RWPE2 (cell line): ENCODE measurements around the gene NMRK2.

Experiments used
- ATAC-seq: fragments of 200-7000 bp; cut with Tn5 transposase; 3 replicates; pipeline ENCODE4 v1.9.1; 2021; ENCODE audit warnings: low read depth
- DNase-seq: peaks from one replicate; pipeline ENCODE4 v3.0.0-alpha.2; 2020; ENCODE audit warnings: low spot score
- H3K27ac ChIP-seq: fragments of 450-650 bp; 2 replicates; pipeline ENCODE4 v1.5.1; 2017; ENCODE audit warnings: mild to moderate bottlenecking; ENCODE audit not compliant: poor library complexity, severe bottlenecking
- H3K27me3 ChIP-seq: fragments of 250-450 bp; sonication (Bioruptor Pico); 2 replicates; pipeline ENCODE4 v1.5.1; 2021; ENCODE audit warnings: mild to moderate bottlenecking, moderate library complexity; ENCODE audit not compliant: insufficient read depth, poor library complexity, severe bottlenecking
- H3K36me3 ChIP-seq: fragments of 250-450 bp; sonication (Bioruptor Pico); 2 replicates; pipeline ENCODE4 v1.5.1; 2020; ENCODE audit warnings: low read depth, mild to moderate bottlenecking, moderate library complexity
- H3K4me1 ChIP-seq: fragments of 250-450 bp; sonication (Bioruptor Pico); 2 replicates; pipeline ENCODE4 v1.5.1; 2021; ENCODE audit warnings: mild to moderate bottlenecking, moderate library complexity; ENCODE audit not compliant: insufficient read depth, poor library complexity, severe bottlenecking
- H3K4me3 ChIP-seq: fragments of 250-450 bp; sonication (Bioruptor Pico); 2 replicates; pipeline ENCODE4 v1.5.1; 2021; ENCODE audit warnings: mild to moderate bottlenecking, moderate library complexity; ENCODE audit not compliant: severe bottlenecking
- H3K9me3 ChIP-seq: fragments of 250-450 bp; sonication (Bioruptor Pico); 2 replicates; pipeline ENCODE4 v1.5.1; 2021; ENCODE audit warnings: mild to moderate bottlenecking, moderate library complexity; ENCODE audit not compliant: severe bottlenecking
- TF ChIP-seq, protein P1 (sequence below): fragments of 450-650 bp; IDR thresholded peaks from one replicate; pipeline ENCODE4 v1.5.1; 2017; ENCODE audit warnings: mild to moderate bottlenecking, moderate library complexity; ENCODE audit not compliant: poor library complexity, severe bottlenecking

NMRK2 gene

DNA sequence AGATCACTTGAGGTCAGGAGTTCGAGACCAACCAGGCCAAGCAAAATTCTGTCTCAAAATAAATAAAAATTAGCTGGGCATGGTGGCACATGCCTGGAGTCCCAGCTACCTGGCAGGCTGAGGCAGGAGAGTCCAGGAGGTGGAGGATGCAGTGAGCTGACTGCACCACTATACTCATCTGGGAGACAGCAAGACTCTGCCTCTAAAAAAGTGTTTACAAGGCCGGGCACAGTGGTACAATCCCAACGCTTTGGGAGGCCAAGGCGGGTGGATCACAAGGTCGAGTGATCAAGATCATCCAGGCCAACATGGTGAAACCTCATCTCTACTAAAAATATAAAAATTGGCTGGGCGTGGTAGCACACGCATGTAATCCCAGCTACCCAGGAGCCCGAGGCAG, 42.3 kb downstream of the NMRK2 start:
- ATAC-seq (no peak), DNase-seq (no peak)
- TF ChIP-seq, protein P1, sequence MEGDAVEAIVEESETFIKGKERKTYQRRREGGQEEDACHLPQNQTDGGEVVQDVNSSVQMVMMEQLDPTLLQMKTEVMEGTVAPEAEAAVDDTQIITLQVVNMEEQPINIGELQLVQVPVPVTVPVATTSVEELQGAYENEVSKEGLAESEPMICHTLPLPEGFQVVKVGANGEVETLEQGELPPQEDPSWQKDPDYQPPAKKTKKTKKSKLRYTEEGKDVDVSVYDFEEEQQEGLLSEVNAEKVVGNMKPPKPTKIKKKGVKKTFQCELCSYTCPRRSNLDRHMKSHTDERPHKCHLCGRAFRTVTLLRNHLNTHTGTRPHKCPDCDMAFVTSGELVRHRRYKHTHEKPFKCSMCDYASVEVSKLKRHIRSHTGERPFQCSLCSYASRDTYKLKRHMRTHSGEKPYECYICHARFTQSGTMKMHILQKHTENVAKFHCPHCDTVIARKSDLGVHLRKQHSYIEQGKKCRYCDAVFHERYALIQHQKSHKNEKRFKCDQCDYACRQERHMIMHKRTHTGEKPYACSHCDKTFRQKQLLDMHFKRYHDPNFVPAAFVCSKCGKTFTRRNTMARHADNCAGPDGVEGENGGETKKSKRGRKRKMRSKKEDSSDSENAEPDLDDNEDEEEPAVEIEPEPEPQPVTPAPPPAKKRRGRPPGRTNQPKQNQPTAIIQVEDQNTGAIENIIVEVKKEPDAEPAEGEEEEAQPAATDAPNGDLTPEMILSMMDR: no peak
- Histone ChIP-seq H3K27ac (no peak overlapping the region), H3K36me3 (peaks cover 51% of the 10 kb centered on the region), H3K4me1 (no peaks in the 10 kb centered on the region), H3K4me3 (no peak overlapping the region), H3K27me3 (no peaks in the 10 kb centered on the region), H3K9me3 (no peaks in the 10 kb centered on the region)

DNA sequence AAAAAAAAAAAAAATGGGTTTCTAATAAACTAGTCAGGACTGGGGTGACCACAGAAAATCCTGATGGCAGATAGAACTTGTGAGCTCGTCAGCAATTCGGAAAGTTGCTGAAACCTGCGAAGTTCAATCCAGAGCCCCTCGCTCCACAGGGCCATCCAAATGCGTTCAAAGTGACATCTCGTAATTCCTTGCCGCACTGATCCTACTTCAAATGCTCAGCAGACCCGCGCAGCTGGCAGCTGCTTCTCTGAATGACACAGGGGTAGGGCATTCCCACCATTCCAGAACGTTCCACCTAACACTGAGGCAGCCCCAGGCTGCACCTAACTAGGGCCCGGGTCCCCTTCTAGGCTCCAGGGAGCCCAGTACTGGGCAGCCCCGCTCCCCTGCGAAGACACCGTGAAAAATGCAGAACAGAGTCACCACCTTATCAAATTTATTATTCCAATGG, 42.8 kb downstream of the NMRK2 start:
- Histone ChIP-seq H3K9me3 (no peaks in the 10 kb centered on the region), H3K4me1 (no peaks in the 10 kb centered on the region), H3K36me3 (peaks cover 57% of the 10 kb centered on the region), H3K27ac (no peak overlapping the region), H3K4me3 (no peak overlapping the region), H3K27me3 (no peaks in the 10 kb centered on the region)
- DNase-seq: no peak
- TF ChIP-seq, protein P1: no peak
- no peak for ATAC-seq

DNA sequence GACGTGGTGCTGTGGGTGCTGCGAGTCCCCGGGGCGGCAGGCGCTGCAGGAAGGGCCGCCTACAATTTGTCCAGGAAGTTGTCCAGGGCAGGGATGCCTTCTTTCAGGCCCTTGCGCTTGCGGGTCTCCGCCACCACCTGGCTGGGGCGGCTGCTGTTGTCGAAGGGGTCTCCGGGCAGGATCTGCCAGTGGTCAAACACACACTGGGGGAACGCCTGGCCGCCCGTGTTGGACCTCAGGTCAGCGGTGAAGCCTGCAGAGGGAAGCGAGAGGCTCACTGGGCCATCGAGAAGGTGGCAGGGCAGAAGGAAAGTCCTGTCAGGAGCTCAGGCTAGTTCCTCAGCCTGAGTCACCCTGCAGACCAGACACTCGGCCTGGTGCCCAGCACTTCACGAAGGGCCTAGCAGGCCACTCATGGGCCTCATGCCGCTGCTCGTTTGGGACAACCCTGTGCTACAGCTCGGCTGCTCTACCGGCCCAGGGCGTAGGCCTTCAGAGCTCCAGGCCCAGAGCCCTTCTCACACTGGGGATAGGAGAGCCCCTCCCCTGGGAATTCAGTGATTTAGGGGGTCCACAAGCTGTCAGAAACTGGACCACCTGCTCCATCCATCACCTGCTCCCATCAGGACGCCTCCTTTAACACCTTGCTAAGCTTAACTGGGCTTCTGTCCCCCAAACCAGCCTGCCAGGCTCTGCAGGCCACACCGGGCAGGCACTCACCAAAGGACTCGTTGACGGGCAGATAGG, 43.8 kb downstream of the NMRK2 start:
- Histone ChIP-seq H3K27me3 (no peaks in the 10 kb centered on the region), H3K27ac (no peak overlapping the region), H3K9me3 (no peaks in the 10 kb centered on the region), H3K4me3 (no peak overlapping the region), H3K36me3 (peaks cover 67% of the 10 kb centered on the region), H3K4me1 (no peaks in the 10 kb centered on the region)
- no peak for DNase-seq
- TF ChIP-seq, protein P1: no peak
- ATAC-seq: no peak

DNA sequence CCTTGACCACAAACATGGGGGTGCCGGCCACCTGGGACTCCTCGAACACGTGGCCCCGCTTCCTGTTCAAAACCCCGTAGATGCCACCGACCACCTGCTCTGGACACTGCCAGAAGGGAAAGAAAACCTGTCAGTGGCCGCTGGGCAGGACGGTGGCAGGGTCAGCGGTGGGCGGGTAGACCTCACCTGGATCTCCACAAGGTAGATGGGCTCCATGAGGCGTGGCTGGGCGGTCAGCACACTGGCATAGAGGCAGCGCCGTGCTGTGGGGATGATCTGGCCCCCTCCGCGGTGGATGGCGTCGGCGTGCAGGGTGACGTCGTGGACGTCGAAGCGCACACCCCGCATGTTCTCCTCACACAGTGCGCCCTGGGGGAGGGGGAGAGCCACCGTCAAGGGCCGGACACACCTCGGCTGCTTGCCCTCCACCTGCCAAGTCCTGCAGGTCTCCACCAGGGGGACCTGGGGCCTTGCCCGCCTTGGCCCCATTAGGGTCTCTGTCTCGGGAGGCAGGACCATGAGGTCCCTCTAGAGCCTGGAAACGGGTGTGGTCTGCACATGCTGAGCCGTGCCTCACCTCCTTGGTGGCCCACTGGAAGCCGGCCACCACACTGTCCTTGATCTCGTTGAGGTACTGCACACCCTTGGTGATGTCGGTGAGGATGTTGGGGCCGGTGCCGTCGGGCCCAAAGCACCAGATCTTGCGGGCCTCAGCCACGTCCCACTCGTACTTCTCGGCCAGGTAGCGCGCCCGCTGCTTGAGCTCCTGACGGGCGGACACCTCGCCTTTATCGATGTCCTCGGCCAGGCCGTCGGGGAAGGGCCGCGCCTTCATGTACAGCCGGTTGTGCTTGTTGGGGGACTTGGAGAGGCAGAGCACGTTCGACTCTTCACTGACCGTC, 44.6 kb downstream of the NMRK2 start:
- Histone ChIP-seq H3K27me3 (no peaks in the 10 kb centered on the region), H3K9me3 (no peaks in the 10 kb centered on the region), H3K27ac (no peak overlapping the region), H3K4me1 (no peaks in the 10 kb centered on the region), H3K4me3 (no peak overlapping the region), H3K36me3 (peaks cover 75% of the 10 kb centered on the region)
- no peak for ATAC-seq
- TF ChIP-seq, protein P1: no peak
- no peak for DNase-seq

DNA sequence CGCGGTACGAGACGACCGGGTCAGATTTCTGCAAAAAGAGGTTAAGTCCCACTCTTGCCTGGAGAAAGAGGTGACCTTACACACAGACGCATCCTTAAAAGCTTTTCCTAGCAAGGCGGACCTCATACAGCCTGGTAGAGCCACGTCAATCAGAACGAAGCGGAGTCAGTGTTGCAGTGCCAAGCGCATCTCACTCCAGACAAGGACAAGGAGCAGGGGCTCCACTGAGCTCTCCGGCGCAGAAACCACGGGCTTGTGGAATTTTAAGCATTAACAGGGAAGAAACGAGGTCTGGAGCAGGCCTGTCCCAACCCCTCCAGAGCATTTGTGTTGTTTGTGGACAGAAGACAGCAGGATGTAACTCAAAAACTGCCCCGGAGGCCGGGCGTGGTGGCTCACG, 45.3 kb downstream of the NMRK2 start:
- Histone ChIP-seq H3K27ac (no peak overlapping the region), H3K9me3 (no peaks in the 10 kb centered on the region), H3K4me3 (no peak overlapping the region), H3K36me3 (peaks cover 82% of the 10 kb centered on the region), H3K4me1 (peaks cover 3% of the 10 kb centered on the region), H3K27me3 (no peaks in the 10 kb centered on the region)
- TF ChIP-seq, protein P1: no peak
- DNase-seq (no peak), ATAC-seq (no peak)
